Lower leg skin (tissue), 4 donors: ENCODE measurements around the gene DAB1. TPM values are rescaled to one million over a fixed set of nuclear protein-coding genes. Genes with fewer than 3 reads are reported as not detected.
"Not testable (repeated sequence)": the region's sequence is repeated elsewhere in the genome, so short reads cannot be mapped to it uniquely, and the experiment has no call there.

Experiments used
- DNase-seq, 2 donors: peaks; one replicate each; pipeline ENCODE4 v3.0.0-alpha.2; 2019; ENCODE audit warnings: low spot score in 2 of 2
- H3K4me3 ChIP-seq: fragments of 200-600 bp; sonication (generic); 2 replicates; pipeline ENCODE4 v1.5.1; 2017; ENCODE audit warnings: mild to moderate bottlenecking, low read depth; ENCODE audit not compliant: poor library complexity, severe bottlenecking
- CTCF ChIP-seq, 3 donors: fragments of 450-650 bp; IDR thresholded peaks; one replicate each; pipeline ENCODE4 v1.5.1; 2016; ENCODE audit warnings: antibody characterized with exemption in 3 of 3, mild to moderate bottlenecking in 3 of 3, moderate library complexity in 2 of 3
- POLR2A ChIP-seq, 2 donors: fragments of 450-650 bp; IDR thresholded peaks; one replicate each; pipeline ENCODE4 v1.6.1; 2016 to 2017; ENCODE audit warnings: antibody characterized with exemption in 2 of 2, mild to moderate bottlenecking in 1 of 2, moderate library complexity in 1 of 2
- WGBS, 2 donors: methylation state at CpG; one replicate each; pipeline ENCODE4 v1.1.5; 2018; 5-methylcytosine and 5-hydroxymethylcytosine counted together
- intact Hi-C: fragments of 100-400 bp; cut with DNase I; formaldehyde crosslinking; loops from one replicate; pipeline ENCODE4 v1.15.0; 2023; ENCODE audit warnings: low total_unique reads
- total RNA-seq, 4 donors: library from RNA; depleted of rRNA; stranded (reverse); fragments of >200 nt; gene quantifications; one replicate each; pipeline ENCODE4 v1.1.0, GENCODE V29; 2016

DAB1 gene
- total RNA-seq, 4 donors from 2014 or later = 0.58 TPM; not detected in 3

GRCh38 chr1:57229998-57230397 lies 193.9 kb downstream of the DAB1 start:
- H3K4me3 ChIP-seq = no peak overlapping the region
- 64 to 77% methylated on average over 2 of the region's 2 CpGs for WGBS, 2 donors
- TF ChIP-seq CTCF (IDR thresholded peaks at IDR 0.05) (no peak), POLR2A (IDR thresholded peaks at IDR 0.05) (no peak)
- no peak for DNase-seq
- intact Hi-C loops = no loop called here

- DNase-seq = no peak
- H3K4me3 ChIP-seq = no peak overlapping the region
- WGBS, 2 donors = 70 to 74% methylated on average over 4 of the region's 4 CpGs
- TF ChIP-seq POLR2A (IDR thresholded peaks at IDR 0.05) = no peak
- no peak for TF ChIP-seq CTCF (IDR thresholded peaks at IDR 0.05)
- intact Hi-C loops = no loop called here
These were observed 194.8 kb downstream of the DAB1 start for GRCh38 chr1:57229076-57229475.

GRCh38 chr1:57222801-57223200 lies 201.1 kb downstream of the DAB1 start:
- DNase-seq = no peak
- TF ChIP-seq POLR2A (IDR thresholded peaks at IDR 0.05) = no peak
- TF ChIP-seq CTCF (IDR thresholded peaks at IDR 0.05) = no peak

GRCh38 chr1:57222307-57222706 lies 201.6 kb downstream of the DAB1 start:
- intact Hi-C loops = no loop called here
- H3K4me3 ChIP-seq = no peak overlapping the region
- TF ChIP-seq POLR2A (IDR thresholded peaks at IDR 0.05) = no peak
- no peak for TF ChIP-seq CTCF (IDR thresholded peaks at IDR 0.05)
- DNase-seq = no peak

More at GRCh38 chr1:57222801-57223200, 201.1 kb downstream of the DAB1 start:
- H3K4me3 ChIP-seq = no peak overlapping the region
- intact Hi-C loops = no loop called here
- WGBS, 2 donors = 76 to 82% methylated on average over 3 of the region's 3 CpGs

GRCh38 chr1:57220905-57221304 lies 203.0 kb downstream of the DAB1 start:
- H3K4me3 ChIP-seq, DNase-seq, intact Hi-C loops: not testable (repeated sequence)
- 80 to 95% methylated on average over 1 to 2 of the region's 2 CpGs for WGBS, 2 donors

- no peak for TF ChIP-seq POLR2A (IDR thresholded peaks at IDR 0.05)
- no peak for TF ChIP-seq CTCF (IDR thresholded peaks at IDR 0.05)
- H3K4me3 ChIP-seq = no peak overlapping the region
- WGBS, 2 donors = 77 to 78% methylated on average over 6 of the region's 6 CpGs
- DNase-seq = no peak
- intact Hi-C loops = no loop called here
These were observed 205.3 kb downstream of the DAB1 start for GRCh38 chr1:57218487-57219079.
